PC-3 (cell line): ENCODE measurements around the gene TRIM71. TPM values are rescaled to one million over a fixed set of nuclear protein-coding genes. Genes with fewer than 3 reads are reported as not detected.
A peak's percentile ranks its signal among the peaks of the same experiment; 100 is the strongest.

Source experiments
- ATAC-seq: fragments of 200-7000 bp; cut with Tn5 transposase; 2 replicates; pipeline ENCODE4 v1.9.1; 2020; ENCODE audit warnings: mild to moderate bottlenecking, moderate library complexity
- BruUV-seq: library from RNA; stranded (reverse); fragments of 400-500 nt; replicated peaks from 2 replicates; lab custom pipeline; 2021; lab: Mats Ljungman, UMichigan
- CTCF ChIA-PET: fragments of 300-600 bp; sonication (Branson Sonifier 250); formaldehyde crosslinking; loops from one replicate; lab custom pipeline; 2022; ENCODE audit warnings: antibody characterized with exemption; lab: Charles Lee
- POLR2A ChIA-PET: fragments of 300-600 bp; sonication (Branson Sonifier 250); formaldehyde crosslinking; loops from one replicate; lab custom pipeline; 2022; ENCODE audit warnings: antibody characterized with exemption; ENCODE audit not compliant: unreplicated experiment; lab: Charles Lee
- DNase-seq: peaks from one replicate; pipeline ENCODE4 v3.0.0-alpha.2; 2015
- H2AFZ ChIP-seq: fragments of 300-600 bp; sonication (generic); 2 replicates; pipeline ENCODE4 v1.6.0; 2016; ENCODE audit warnings: antibody characterized with exemption, low read length
- H3F3A ChIP-seq: fragments of 300-600 bp; sonication (generic); one replicate; pipeline ENCODE4 v1.6.0; 2017; ENCODE audit warnings: antibody characterized with exemption, low read length, control low read depth, mild to moderate bottlenecking; ENCODE audit not compliant: unreplicated experiment
- H3K27ac ChIP-seq: fragments of 300-600 bp; sonication (generic); 2 replicates; pipeline ENCODE4 v1.5.1; 2016; ENCODE audit warnings: mild to moderate bottlenecking, low read length
- H3K27me3 ChIP-seq: fragments of 300-600 bp; sonication (generic); 2 replicates; pipeline ENCODE4 v1.6.1; 2016; ENCODE audit warnings: low read length, mixed read lengths
- H3K36me3 ChIP-seq: fragments of 300-600 bp; sonication (generic); 2 replicates; pipeline ENCODE4 v1.6.1; 2016; ENCODE audit warnings: low read depth, mixed run types, low read length, mixed read lengths
- H3K4me1 ChIP-seq: fragments of 300-600 bp; sonication (generic); 2 replicates; pipeline ENCODE4 v1.5.1; 2016; ENCODE audit warnings: low read length; ENCODE audit not compliant: insufficient read depth
- H3K4me2 ChIP-seq: fragments of 300-600 bp; sonication (generic); 2 replicates; pipeline ENCODE4 v1.6.0; 2016; ENCODE audit warnings: low read length
- H3K4me3 ChIP-seq: fragments of 300-600 bp; sonication (generic); 2 replicates; pipeline ENCODE4 v1.5.1; 2016; ENCODE audit warnings: mild to moderate bottlenecking, low read length, mixed read lengths
- H3K79me2 ChIP-seq: fragments of 300-600 bp; sonication (generic); 2 replicates; pipeline ENCODE4 v1.6.1; 2017; ENCODE audit warnings: low read length, mixed read lengths
- H3K9ac ChIP-seq: fragments of 300-600 bp; sonication (generic); 2 replicates; pipeline ENCODE4 v1.6.0; 2016; ENCODE audit warnings: mild to moderate bottlenecking, low read length
- H3K9me2 ChIP-seq: fragments of 300-600 bp; sonication (generic); replicated peaks from 2 replicates; pipeline ENCODE4 v1.6.1; 2016; ENCODE audit warnings: mixed run types, low read length, mixed read lengths
- H3K9me3 ChIP-seq: fragments of 300-600 bp; sonication (generic); 2 replicates; pipeline ENCODE4 v1.6.1; 2016; ENCODE audit warnings: low read length, mixed read lengths
- H4K20me1 ChIP-seq: fragments of 300-600 bp; sonication (generic); 2 replicates; pipeline ENCODE4 v1.6.1; 2016; ENCODE audit warnings: low read length, mixed read lengths
- EZH2 ChIP-seq: fragments of 300-600 bp; sonication (generic); IDR thresholded peaks from one replicate; pipeline ENCODE4 v1.6.1; 2017; ENCODE audit warnings: antibody characterized with exemption, mild to moderate bottlenecking, low read length; ENCODE audit not compliant: unreplicated experiment
- EZH2phosphoT487 ChIP-seq: fragments of 300-600 bp; sonication (generic); IDR thresholded peaks from 2 replicates; pipeline ENCODE4 v1.6.1; 2018; ENCODE audit warnings: mild to moderate bottlenecking, antibody characterized with exemption, low read length, borderline replicate concordance
- intact Hi-C: fragments of 100-400 bp; cut with micrococcal nuclease; formaldehyde crosslinking; loops from 2 replicates; pipeline ENCODE4 v1.9.0; 2023
- total RNA-seq: library from RNA; depleted of rRNA; stranded (reverse); fragments of >200 nt; gene quantifications from 2 replicates; pipeline ENCODE4 v1.2.3, GENCODE V29; 2014
- TF ChIP-seq, protein P1 (sequence below): fragments of 300-600 bp; sonication (generic); conservative IDR thresholded peaks from 2 replicates; pipeline ENCODE4 v1.5.1; 2017; ENCODE audit warnings: antibody characterized with exemption, low read depth, mild to moderate bottlenecking, low read length

TRIM71 gene
- total RNA-seq, 1 experiment from 2014 or later = 0.11 TPM

DNA sequence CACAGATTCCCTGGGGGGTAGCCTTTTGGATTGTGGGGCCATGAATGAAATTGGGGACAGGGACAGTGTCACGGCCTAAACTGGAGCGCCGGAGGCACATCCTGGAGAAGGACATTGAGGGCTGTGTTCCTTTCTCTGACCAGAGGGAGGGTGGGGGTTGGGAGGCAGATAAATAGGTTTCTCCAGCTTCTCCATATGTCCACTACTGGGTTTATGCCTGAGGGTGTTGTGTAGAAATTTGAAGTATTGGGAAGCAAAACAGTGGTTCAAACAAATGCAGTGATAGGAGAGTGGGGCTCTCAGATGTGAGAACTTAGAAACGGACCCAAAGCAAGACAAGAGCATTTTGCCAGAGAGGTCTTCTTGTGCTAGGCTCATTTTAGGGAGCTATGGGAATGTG, 34.3 kb downstream of the TRIM71 start:
- ATAC-seq (no peak), DNase-seq (no peak)
- H3K27me3 ChIP-seq = no peaks in the 10 kb centered on the region
- H2AFZ ChIP-seq = no peak overlapping the region
- no peak overlapping the region for H3K27ac ChIP-seq
- ChIA-PET POLR2A (no interaction called here), CTCF (no interaction called here)
- no peaks in the 10 kb centered on the region for H3K79me2 ChIP-seq
- no peaks in the 10 kb centered on the region for H3K9me2 ChIP-seq
- intact Hi-C loops = no loop called here
- H3K36me3 ChIP-seq = no peaks in the 10 kb centered on the region
- no peak overlapping the region for H3K9ac ChIP-seq
- peaks cover 8% of the 10 kb centered on the region for H3K4me1 ChIP-seq
- BruUV-seq = no TSS peak
- H3K4me3 ChIP-seq = no peak overlapping the region
- no peaks in the 10 kb centered on the region for H3K9me3 ChIP-seq
- H4K20me1 ChIP-seq = no peaks in the 10 kb centered on the region
- H3K4me2 ChIP-seq = no peak overlapping the region
- no peaks in the 10 kb centered on the region for H3F3A ChIP-seq
- TF ChIP-seq EZH2phosphoT487 (no peak), EZH2 (no peak)
- TF ChIP-seq, protein P1, sequence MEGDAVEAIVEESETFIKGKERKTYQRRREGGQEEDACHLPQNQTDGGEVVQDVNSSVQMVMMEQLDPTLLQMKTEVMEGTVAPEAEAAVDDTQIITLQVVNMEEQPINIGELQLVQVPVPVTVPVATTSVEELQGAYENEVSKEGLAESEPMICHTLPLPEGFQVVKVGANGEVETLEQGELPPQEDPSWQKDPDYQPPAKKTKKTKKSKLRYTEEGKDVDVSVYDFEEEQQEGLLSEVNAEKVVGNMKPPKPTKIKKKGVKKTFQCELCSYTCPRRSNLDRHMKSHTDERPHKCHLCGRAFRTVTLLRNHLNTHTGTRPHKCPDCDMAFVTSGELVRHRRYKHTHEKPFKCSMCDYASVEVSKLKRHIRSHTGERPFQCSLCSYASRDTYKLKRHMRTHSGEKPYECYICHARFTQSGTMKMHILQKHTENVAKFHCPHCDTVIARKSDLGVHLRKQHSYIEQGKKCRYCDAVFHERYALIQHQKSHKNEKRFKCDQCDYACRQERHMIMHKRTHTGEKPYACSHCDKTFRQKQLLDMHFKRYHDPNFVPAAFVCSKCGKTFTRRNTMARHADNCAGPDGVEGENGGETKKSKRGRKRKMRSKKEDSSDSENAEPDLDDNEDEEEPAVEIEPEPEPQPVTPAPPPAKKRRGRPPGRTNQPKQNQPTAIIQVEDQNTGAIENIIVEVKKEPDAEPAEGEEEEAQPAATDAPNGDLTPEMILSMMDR = no peak

DNA sequence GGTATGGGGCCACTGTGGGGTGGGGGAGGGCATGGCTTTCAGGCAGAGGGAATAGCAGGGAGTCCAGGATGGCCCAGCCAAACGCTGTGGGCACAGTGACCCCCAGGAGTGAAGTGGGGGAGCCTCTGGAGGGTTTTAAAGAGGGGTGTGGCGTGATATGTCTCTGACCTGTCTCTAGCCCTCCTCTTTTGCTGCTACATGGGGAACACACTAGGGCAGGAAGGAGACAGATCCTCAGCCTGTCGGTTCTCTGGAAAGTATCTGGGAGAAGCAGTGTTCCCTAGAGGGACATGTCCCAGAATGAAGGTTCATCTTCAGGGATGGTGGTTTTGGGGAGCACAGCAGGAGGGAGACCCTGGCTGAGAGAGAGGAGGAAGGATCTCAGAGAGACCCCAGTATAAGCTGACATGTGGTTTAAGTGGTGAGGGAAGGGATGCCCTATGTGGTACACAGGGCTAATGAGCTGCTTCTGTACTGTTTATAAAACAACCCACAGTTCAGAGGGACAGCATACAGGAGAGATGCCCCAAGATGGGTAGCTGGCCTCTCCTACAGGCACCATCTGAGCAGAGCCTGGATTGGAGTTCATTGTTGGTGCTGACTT, 37.7 kb downstream of the TRIM71 start:
- H3K9ac ChIP-seq = no peak overlapping the region
- H3K4me1 ChIP-seq = peaks cover 8% of the 10 kb centered on the region
- no peaks in the 10 kb centered on the region for H3K79me2 ChIP-seq
- no peak overlapping the region for H3K27ac ChIP-seq
- H3K9me2 ChIP-seq = no peaks in the 10 kb centered on the region
- H3K4me2 ChIP-seq = no peak overlapping the region
- no peaks in the 10 kb centered on the region for H3K9me3 ChIP-seq
- no peaks in the 10 kb centered on the region for H3K27me3 ChIP-seq
- ATAC-seq (no peak), DNase-seq (no peak)
- TF ChIP-seq, protein P1 = no peak
- no peak for TF ChIP-seq EZH2phosphoT487
- no peak for TF ChIP-seq EZH2
- intact Hi-C loops = no loop called here
- H3K4me3 ChIP-seq = no peak overlapping the region
- H3K36me3 ChIP-seq = no peaks in the 10 kb centered on the region
- CTCF ChIA-PET = no interaction called here
- POLR2A ChIA-PET = no interaction called here
- H3F3A ChIP-seq = no peaks in the 10 kb centered on the region
- no TSS peak for BruUV-seq
- no peak overlapping the region for H2AFZ ChIP-seq
- H4K20me1 ChIP-seq = no peaks in the 10 kb centered on the region

DNA sequence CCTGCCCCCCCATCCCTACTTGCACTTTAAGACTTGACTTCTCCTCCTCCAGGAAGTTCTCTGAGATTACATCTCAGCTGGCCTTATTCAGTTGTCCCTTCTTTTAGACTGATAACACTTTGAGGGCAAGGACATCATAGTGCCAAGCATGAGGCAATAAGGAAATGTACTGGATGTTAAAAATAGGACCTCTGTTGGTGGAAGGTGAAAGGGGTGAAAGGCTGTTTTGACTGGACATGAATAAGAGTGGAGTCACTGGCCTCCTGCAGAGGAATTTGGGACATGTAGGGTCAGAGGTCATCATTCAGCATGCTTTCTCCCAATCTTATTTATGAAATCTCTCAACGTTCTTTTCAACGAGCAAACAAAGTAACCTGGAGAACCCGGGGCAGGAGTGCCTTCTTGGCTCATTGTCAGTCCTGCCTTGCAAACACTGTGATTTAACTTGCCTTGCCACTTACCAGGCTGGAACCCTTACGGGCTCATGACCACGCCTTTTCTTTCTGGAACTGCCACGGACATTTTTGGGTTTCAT, 38.6 kb downstream of the TRIM71 start:
- Histone ChIP-seq H3F3A (no peaks in the 10 kb centered on the region), H3K4me3 (no peak overlapping the region)
- BruUV-seq = no TSS peak

More for the DNA sequence above, 38.6 kb downstream of the TRIM71 start:
- H2AFZ ChIP-seq = no peak overlapping the region
- ChIA-PET CTCF (no interaction called here), POLR2A (no interaction called here)
- no peaks in the 10 kb centered on the region for H3K9me2 ChIP-seq
- intact Hi-C loops = no loop called here
- no peaks in the 10 kb centered on the region for H4K20me1 ChIP-seq
- H3K4me1 ChIP-seq = peaks cover 8% of the 10 kb centered on the region
- no peak overlapping the region for H3K27ac ChIP-seq
- H3K9me3 ChIP-seq = no peaks in the 10 kb centered on the region
- H3K4me2 ChIP-seq = no peak overlapping the region
- DNase-seq (peak; percentile 33), ATAC-seq (peak; percentile 29)
- H3K27me3 ChIP-seq = no peaks in the 10 kb centered on the region
- H3K9ac ChIP-seq = no peak overlapping the region
- H3K79me2 ChIP-seq = no peaks in the 10 kb centered on the region
- H3K36me3 ChIP-seq = no peaks in the 10 kb centered on the region
- TF ChIP-seq EZH2 (no peak), EZH2phosphoT487 (no peak)
- TF ChIP-seq, protein P1 = no peak
